Measurements from ENCODE around the gene MEIG1. TPM values are rescaled to one million over a fixed set of nuclear protein-coding genes. Genes with fewer than 3 reads are reported as not detected.
"Not testable (repeated sequence)": the region's sequence is repeated elsewhere in the genome, so short reads cannot be mapped to it uniquely, and the experiment has no call there.

Gene MEIG1
- total RNA-seq, 1 experiment from 2014 or later: not detected

DNA sequence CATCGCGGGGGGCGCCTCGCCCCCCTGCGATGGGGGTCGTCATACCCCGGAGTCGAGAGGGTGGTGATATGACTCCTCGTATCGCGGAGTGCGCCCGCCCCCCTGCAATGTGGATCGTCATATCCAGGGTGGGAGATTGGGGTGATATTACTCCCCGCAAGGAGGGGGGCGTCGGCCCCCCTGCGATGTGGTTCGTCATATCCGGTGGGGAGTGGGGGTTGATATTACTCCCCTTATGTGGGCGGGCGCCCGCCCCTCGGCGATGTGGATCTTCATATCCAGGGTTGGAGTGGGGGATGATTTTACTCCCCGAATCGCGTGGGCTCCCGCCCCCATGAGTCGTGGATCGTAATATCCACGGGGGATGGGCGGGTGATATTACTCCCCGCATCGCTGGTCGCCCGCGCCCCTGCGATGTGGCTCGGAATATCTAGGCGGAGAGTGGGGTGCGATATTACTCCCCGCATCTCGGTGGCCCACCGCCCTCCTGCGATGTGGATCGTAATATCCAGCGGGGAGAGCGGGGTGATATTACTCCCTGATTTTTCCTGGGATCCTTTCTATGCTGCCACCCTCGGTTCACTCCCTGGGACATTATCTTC, 36.9 kb downstream of the MEIG1 start:
- H3K27me3 ChIP-seq (replicated peaks; ENCODE audit: control insufficient read depth, insufficient read depth, low read length): no peaks in the 10 kb centered on the region
- peaks cover 9% of the 10 kb centered on the region; the same call in 1 of the 2 replicates for H3K9me3 ChIP-seq
- no peaks in the 10 kb centered on the region for H3K36me3 ChIP-seq (ENCODE audit: control insufficient read depth, insufficient read depth, low read length)
- ChIA-PET CTCF (no interaction called here), POLR2A (no interaction called here)
- TF ChIP-seq, protein P1, sequence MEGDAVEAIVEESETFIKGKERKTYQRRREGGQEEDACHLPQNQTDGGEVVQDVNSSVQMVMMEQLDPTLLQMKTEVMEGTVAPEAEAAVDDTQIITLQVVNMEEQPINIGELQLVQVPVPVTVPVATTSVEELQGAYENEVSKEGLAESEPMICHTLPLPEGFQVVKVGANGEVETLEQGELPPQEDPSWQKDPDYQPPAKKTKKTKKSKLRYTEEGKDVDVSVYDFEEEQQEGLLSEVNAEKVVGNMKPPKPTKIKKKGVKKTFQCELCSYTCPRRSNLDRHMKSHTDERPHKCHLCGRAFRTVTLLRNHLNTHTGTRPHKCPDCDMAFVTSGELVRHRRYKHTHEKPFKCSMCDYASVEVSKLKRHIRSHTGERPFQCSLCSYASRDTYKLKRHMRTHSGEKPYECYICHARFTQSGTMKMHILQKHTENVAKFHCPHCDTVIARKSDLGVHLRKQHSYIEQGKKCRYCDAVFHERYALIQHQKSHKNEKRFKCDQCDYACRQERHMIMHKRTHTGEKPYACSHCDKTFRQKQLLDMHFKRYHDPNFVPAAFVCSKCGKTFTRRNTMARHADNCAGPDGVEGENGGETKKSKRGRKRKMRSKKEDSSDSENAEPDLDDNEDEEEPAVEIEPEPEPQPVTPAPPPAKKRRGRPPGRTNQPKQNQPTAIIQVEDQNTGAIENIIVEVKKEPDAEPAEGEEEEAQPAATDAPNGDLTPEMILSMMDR (IDR thresholded peaks at IDR 0.05; ENCODE audit: insufficient read depth in 1 of 2, low read depth in 1 of 2, low read length in 1 of 2, severe bottlenecking in 1 of 2, unreplicated experiment in 1 of 2): no peak
- H3K4me3 ChIP-seq (ENCODE audit: low read depth, low read length): no peak overlapping the region
- H3K4me1 ChIP-seq: peaks cover 28% of the 10 kb centered on the region
- no peak overlapping the region for H3K4me3 Mint-ChIP-seq (ENCODE audit: unreplicated experiment)
- intact Hi-C loops (cut with micrococcal nuclease; ENCODE audit: unreplicated experiment): no loop called here
- peaks cover 16% of the 10 kb centered on the region for H3K36me3 Mint-ChIP-seq (ENCODE audit: insufficient read depth, unreplicated experiment)
- peaks cover 35% of the 10 kb centered on the region for H3K4me1 Mint-ChIP-seq (ENCODE audit: low read depth, unreplicated experiment)
- H3K27me3 Mint-ChIP-seq (ENCODE audit: insufficient read depth, unreplicated experiment): no peaks in the 10 kb centered on the region
- DNase-seq: no peak
- BruUV-seq (replicated peaks): no TSS peak
- peaks cover 17% of the 10 kb centered on the region for H3K9me3 Mint-ChIP-seq (ENCODE audit: unreplicated experiment)
- no peak overlapping the region for H3K27ac Mint-ChIP-seq (ENCODE audit: unreplicated experiment)

DNA sequence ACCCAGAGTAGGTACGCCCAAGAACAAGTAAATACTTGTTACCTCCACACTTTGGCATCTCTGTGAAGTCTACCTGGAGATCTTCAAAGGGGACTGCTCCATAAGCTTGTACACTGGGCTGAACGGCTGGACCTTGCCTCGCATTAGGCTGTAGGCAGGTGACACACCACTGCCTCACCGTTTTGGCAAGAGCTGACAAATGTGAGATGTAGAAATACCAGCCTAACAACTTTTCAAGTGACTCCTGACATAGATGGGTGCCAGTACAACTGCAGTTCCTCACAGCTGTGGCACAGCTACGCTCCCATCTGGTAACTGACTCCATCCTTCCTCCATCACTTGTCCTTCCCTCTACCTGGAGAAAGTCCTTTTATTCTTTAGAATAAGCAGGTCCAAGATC, 54.3 kb downstream of the MEIG1 start:
- H3K36me3 ChIP-seq (ENCODE audit: control insufficient read depth, insufficient read depth, low read length); H3K9me3 ChIP-seq; POLR2A ChIA-PET; H3K4me3 Mint-ChIP-seq (ENCODE audit: unreplicated experiment); BruUV-seq (replicated peaks); H3K27me3 Mint-ChIP-seq (ENCODE audit: insufficient read depth, unreplicated experiment); H3K9me3 Mint-ChIP-seq (ENCODE audit: unreplicated experiment); H3K27me3 ChIP-seq (replicated peaks; ENCODE audit: control insufficient read depth, insufficient read depth, low read length); H3K27ac Mint-ChIP-seq (ENCODE audit: unreplicated experiment); H3K4me3 ChIP-seq (ENCODE audit: low read depth, low read length); H3K36me3 Mint-ChIP-seq (ENCODE audit: insufficient read depth, unreplicated experiment); intact Hi-C loops (cut with micrococcal nuclease; ENCODE audit: unreplicated experiment): not testable (repeated sequence)
- peak; percentile 49 to 53 for DNase-seq
- CTCF ChIA-PET: interaction anchor here (1.4 kb wide), 1 partner anchor 22 kb away, joined by 3 read pairs; no protein-coding TSS in a partner anchor
- H3K4me1 ChIP-seq: peaks cover 24% of the 10 kb centered on the region
- peaks cover 16% of the 10 kb centered on the region for H3K4me1 Mint-ChIP-seq (ENCODE audit: low read depth, unreplicated experiment)

DNA sequence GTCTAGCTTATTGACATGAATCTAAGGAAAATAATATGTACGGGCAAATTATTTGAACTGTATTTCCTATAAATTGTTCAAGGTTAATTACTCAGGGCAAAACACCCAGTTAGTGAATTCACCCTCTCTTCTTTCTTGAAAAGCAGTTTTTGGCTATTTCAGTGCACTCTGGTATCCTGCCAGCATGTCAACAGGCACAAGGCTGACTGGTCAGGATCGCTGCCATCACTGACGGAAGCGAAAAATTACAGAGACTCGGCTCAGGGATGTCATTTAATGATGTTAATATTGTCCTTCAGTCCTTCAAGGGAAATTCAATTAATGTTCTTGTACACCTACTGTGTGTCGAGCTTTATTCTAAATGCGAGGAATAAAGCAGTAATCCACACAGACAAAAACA, 56.3 kb downstream of the MEIG1 start:
- intact Hi-C loops (cut with micrococcal nuclease; ENCODE audit: unreplicated experiment): no loop called here
- H3K4me1 Mint-ChIP-seq (ENCODE audit: low read depth, unreplicated experiment): peaks cover 16% of the 10 kb centered on the region
- Histone ChIP-seq H3K4me1 (peaks cover 24% of the 10 kb centered on the region), H3K27me3 (replicated peaks; ENCODE audit: control insufficient read depth, insufficient read depth, low read length) (no peaks in the 10 kb centered on the region), H3K9me3 (no peaks in the 10 kb centered on the region), H3K4me3 (ENCODE audit: low read depth, low read length) (no peak overlapping the region), H3K36me3 (ENCODE audit: control insufficient read depth, insufficient read depth, low read length) (no peaks in the 10 kb centered on the region)
- BruUV-seq (replicated peaks): no TSS peak
- CTCF ChIA-PET: no interaction called here
- TF ChIP-seq, protein P1 (IDR thresholded peaks at IDR 0.05; ENCODE audit: insufficient read depth in 1 of 2, low read depth in 1 of 2, low read length in 1 of 2, severe bottlenecking in 1 of 2, unreplicated experiment in 1 of 2): no peak
- no peak overlapping the region for H3K27ac Mint-ChIP-seq (ENCODE audit: unreplicated experiment)
- H3K4me3 Mint-ChIP-seq (ENCODE audit: unreplicated experiment): no peak overlapping the region
- H3K9me3 Mint-ChIP-seq (ENCODE audit: unreplicated experiment): no peaks in the 10 kb centered on the region
- H3K36me3 Mint-ChIP-seq (ENCODE audit: insufficient read depth, unreplicated experiment): peaks cover 7% of the 10 kb centered on the region
- DNase-seq: no peak
- no peaks in the 10 kb centered on the region for H3K27me3 Mint-ChIP-seq (ENCODE audit: insufficient read depth, unreplicated experiment)
- POLR2A ChIA-PET: no interaction called here

DNA sequence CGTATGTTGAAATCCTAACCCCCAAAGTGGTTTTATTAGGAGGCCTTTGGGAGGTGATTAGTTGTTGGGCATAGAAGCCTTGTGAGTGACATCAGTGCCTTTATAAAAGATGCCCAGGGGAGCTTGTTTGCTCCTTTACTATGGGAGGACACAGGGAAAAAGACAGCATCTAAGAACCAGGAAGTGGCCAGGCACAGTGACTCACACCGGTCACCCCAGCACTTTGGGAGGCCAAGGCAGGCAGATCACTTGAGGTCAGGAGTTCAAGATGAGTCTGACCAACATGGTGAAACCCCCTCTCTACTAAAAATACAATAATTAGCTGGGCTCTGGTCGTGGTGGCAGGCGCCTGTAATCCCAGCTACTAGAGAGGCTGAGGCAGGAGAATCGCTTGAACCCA, 61.8 kb downstream of the MEIG1 start:
- H3K27ac Mint-ChIP-seq (ENCODE audit: unreplicated experiment); BruUV-seq (replicated peaks); H3K9me3 ChIP-seq; H3K27me3 ChIP-seq (replicated peaks; ENCODE audit: control insufficient read depth, insufficient read depth, low read length); intact Hi-C loops (cut with micrococcal nuclease; ENCODE audit: unreplicated experiment); H3K36me3 ChIP-seq (ENCODE audit: control insufficient read depth, insufficient read depth, low read length); H3K9me3 Mint-ChIP-seq (ENCODE audit: unreplicated experiment); H3K27me3 Mint-ChIP-seq (ENCODE audit: insufficient read depth, unreplicated experiment); H3K4me3 ChIP-seq (ENCODE audit: low read depth, low read length); POLR2A ChIA-PET; H3K4me3 Mint-ChIP-seq (ENCODE audit: unreplicated experiment); H3K4me1 Mint-ChIP-seq (ENCODE audit: low read depth, unreplicated experiment); DNase-seq; CTCF ChIA-PET; H3K4me1 ChIP-seq; H3K36me3 Mint-ChIP-seq (ENCODE audit: insufficient read depth, unreplicated experiment): not testable (repeated sequence)

Other genes starting within 250 kb of the MEIG1 start
- gene FAM107B, start 184.5 kb upstream of the MEIG1 start, total RNA-seq (2022): 206 and 209 TPM in 2 replicates
- 3.4 and 3.9 TPM in 2 replicates for gene CDNF, start 121.4 kb upstream of the MEIG1 start, total RNA-seq (2022)
- gene HSPA14, start 121.1 kb upstream of the MEIG1 start, total RNA-seq (2022): 36.9 and 39.3 TPM in 2 replicates
- gene MSANTD7, start 121.1 kb upstream of the MEIG1 start, total RNA-seq (2022): 30.0 and 32.8 TPM in 2 replicates
- 58.3 and 60.4 TPM in 2 replicates for gene SUV39H2, start 80.5 kb upstream of the MEIG1 start, total RNA-seq (2022)
- 23.7 and 25.8 TPM in 2 replicates for gene DCLRE1C, start 5.3 kb upstream of the MEIG1 start, total RNA-seq (2022)
- gene OLAH, start 84.6 kb downstream of the MEIG1 start, total RNA-seq (2022): not detected in 2 replicates
- gene ACBD7, start 129.4 kb downstream of the MEIG1 start, total RNA-seq (2022): 9.7 and 13.9 TPM in 2 replicates
- gene RPP38, start 138.0 kb downstream of the MEIG1 start, total RNA-seq (2022): 40.1 and 40.7 TPM in 2 replicates
- 28.1 and 30.1 TPM in 2 replicates for gene NMT2, start 209.3 kb downstream of the MEIG1 start, total RNA-seq (2022)